Colonic mucosa (tissue), 4 donors: ENCODE results near the gene STAG3. TPM values are rescaled to one million over a fixed set of nuclear protein-coding genes. Genes with fewer than 3 reads are reported as not detected.
"Not testable (repeated sequence)": the region's sequence is repeated elsewhere in the genome, so short reads cannot be mapped to it uniquely, and the experiment has no call there.

Experiments
- DNase-seq: peaks from one replicate; pipeline ENCODE4 v3.0.0-alpha.2; 2020
- H3K27ac ChIP-seq: fragments of 200-600 bp; one replicate; pipeline ENCODE4 v1.8.0; 2021
- H3K27me3 ChIP-seq: fragments of 200-600 bp; one replicate; pipeline ENCODE4 v1.8.0; 2021
- H3K36me3 ChIP-seq: fragments of 200-600 bp; one replicate; pipeline ENCODE4 v1.8.0; 2021
- H3K4me1 ChIP-seq: fragments of 200-600 bp; one replicate; pipeline ENCODE4 v1.8.0; 2021; ENCODE audit warnings: mild to moderate bottlenecking
- H3K4me3 ChIP-seq: fragments of 200-600 bp; one replicate; pipeline ENCODE4 v1.8.0; 2021
- H3K9ac ChIP-seq, 2 donors: one replicate each; pipeline ENCODE4 v1.7.0; 2013; ENCODE audit warnings: control low read depth in 2 of 2, low read depth in 2 of 2, low read length in 2 of 2
- H3K9me3 ChIP-seq: fragments of 200-600 bp; one replicate; pipeline ENCODE4 v1.8.0; 2021
- intact Hi-C: fragments of 100-400 bp; cut with DNase I; formaldehyde crosslinking; loops from one replicate; pipeline ENCODE4 v1.14.1; 2022
- total RNA-seq, 2 donors: library from RNA; stranded (reverse); fragmentation: NEBNext Ultra II Directional in 1 of 2; extraction: Animal tissue kit (Norgen Biotek cat#: 25700) in 1 of 2; gene quantifications; one replicate each; pipeline ENCODE4 v1.2.1, GENCODE V29; 2021
- TF ChIP-seq, protein P1 (sequence below): fragments of 200-600 bp; IDR thresholded peaks from one replicate; pipeline ENCODE4 v1.8.0; 2022; ENCODE audit warnings: antibody characterized with exemption, mild to moderate bottlenecking
- donor health status: healthy.
- donor health status: DM: no; HTN: no; CAD: no.
- donor health status: DM: no; HTN: no; CAD: no.

STAG3 gene
- total RNA-seq, 2 donors from 2014 or later: 1.4 to 3.8 TPM

DNA sequence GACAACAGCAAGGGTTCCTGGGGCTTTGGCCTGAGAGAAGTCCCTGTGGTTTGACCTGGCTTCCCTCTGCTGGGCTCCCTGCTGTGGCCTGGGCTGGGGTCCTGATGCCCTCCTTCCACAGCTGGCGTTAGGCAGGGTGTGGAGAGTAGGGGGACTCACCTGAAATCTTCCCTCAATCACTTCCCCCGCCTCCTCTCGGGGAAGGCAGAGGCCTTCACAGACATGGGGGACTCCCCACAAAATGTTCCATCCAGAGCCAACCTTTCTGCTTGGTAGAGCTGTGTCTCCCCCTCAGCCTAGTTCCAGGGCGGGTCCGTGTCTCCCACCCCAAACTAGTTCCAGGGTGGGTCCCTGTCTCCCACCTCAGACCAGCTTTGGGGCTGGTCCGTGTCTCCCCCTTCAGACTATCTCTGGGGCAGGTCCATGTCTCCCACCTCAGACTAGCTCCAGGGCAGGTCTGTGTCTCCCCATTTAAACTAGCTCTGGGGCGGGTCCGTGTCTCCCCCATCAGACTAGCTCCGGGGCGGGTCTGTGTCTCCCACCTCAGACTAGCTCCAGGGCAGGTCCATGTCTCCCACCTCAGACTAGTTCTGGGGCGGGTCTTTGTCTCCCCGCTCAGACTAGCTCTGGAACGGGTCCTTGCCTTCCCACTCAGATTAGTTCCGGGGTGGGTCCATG lies 44.2 kb downstream of the STAG3 start:
- peak overlapping the region in 1 of 2 donors; percentile 56 for H3K9ac ChIP-seq
- no peak for DNase-seq
- H3K27me3 ChIP-seq: no peaks in the 10 kb centered on the region
- H3K4me3 ChIP-seq: no peak overlapping the region
- TF ChIP-seq, protein P1, sequence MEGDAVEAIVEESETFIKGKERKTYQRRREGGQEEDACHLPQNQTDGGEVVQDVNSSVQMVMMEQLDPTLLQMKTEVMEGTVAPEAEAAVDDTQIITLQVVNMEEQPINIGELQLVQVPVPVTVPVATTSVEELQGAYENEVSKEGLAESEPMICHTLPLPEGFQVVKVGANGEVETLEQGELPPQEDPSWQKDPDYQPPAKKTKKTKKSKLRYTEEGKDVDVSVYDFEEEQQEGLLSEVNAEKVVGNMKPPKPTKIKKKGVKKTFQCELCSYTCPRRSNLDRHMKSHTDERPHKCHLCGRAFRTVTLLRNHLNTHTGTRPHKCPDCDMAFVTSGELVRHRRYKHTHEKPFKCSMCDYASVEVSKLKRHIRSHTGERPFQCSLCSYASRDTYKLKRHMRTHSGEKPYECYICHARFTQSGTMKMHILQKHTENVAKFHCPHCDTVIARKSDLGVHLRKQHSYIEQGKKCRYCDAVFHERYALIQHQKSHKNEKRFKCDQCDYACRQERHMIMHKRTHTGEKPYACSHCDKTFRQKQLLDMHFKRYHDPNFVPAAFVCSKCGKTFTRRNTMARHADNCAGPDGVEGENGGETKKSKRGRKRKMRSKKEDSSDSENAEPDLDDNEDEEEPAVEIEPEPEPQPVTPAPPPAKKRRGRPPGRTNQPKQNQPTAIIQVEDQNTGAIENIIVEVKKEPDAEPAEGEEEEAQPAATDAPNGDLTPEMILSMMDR: no peak
- peak overlapping the region; percentile 28 for H3K27ac ChIP-seq
- H3K36me3 ChIP-seq: no peaks in the 10 kb centered on the region
- no peaks in the 10 kb centered on the region for H3K4me1 ChIP-seq
- intact Hi-C loops: no loop called here
- H3K9me3 ChIP-seq: no peaks in the 10 kb centered on the region

DNA sequence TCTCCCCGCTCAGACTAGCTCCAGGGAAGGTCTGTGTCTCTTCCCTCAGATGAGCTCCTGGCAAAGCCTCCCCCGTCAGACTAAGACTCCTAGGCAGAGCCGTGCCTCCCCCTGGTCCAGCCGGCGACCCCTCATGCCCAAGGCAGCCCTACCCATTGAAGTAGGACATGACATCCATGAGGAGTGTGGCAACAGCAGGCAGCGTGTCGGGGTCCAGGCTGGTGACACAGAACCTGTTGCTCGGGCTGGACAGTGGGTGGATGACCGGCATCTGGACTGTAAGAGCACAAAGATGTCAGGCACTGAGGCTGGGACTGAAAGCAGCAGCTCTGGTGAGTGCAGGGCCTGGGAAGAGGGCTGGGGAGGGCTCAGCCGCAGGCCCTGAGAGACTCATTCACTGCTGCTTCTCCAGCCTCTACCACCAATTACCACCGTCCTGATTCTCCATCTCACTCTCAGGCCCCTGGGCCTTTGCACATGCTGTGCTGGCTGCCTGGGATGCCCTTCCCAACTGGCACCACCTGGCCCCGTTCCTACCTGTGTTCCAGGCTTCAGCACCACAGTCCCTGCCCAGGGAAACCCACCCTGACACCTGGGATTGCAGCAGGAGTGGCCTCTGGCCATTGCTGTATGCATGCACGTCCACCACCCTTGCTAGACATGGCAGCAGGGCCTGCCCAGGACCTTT lies 44.9 kb downstream of the STAG3 start:
- Histone ChIP-seq H3K27ac (no peak overlapping the region), H3K36me3 (no peaks in the 10 kb centered on the region), H3K27me3 (no peaks in the 10 kb centered on the region), H3K9ac (no peak overlapping the region), H3K4me3 (no peak overlapping the region), H3K9me3 (no peaks in the 10 kb centered on the region), H3K4me1 (no peaks in the 10 kb centered on the region)
- intact Hi-C loops: no loop called here
- no peak for DNase-seq
- TF ChIP-seq, protein P1: no peak

DNA sequence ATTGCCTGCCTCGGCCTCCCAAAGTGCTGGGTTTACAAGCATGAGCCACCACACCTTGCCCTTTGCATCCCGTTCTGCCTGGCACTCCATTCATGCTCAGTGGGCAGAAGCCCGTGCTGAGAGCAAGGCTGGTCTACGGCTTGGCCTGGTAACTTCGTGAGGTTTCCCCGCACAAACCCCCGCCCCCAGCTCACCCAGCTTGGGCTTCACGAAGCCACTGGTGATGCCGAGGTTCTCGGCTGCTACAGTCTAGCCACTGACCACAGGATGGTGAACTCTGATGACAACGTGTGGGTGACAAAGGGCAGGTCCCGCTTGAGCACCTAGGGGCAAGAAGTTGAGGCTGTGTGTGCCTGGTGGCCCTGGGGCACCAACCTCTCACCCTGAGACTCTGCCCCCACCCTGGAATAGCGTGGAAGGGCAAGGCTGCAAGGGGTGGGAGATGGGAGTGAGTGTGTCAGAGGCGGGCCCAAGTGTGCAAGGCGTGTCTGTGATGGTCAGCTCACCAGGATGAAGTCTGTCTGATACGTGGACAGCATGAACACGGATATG lies 45.7 kb downstream of the STAG3 start:
- H3K27me3 ChIP-seq, H3K4me3 ChIP-seq, H3K4me1 ChIP-seq, H3K9ac ChIP-seq, H3K36me3 ChIP-seq, H3K9me3 ChIP-seq, intact Hi-C loops, DNase-seq, H3K27ac ChIP-seq: not testable (repeated sequence)

DNA sequence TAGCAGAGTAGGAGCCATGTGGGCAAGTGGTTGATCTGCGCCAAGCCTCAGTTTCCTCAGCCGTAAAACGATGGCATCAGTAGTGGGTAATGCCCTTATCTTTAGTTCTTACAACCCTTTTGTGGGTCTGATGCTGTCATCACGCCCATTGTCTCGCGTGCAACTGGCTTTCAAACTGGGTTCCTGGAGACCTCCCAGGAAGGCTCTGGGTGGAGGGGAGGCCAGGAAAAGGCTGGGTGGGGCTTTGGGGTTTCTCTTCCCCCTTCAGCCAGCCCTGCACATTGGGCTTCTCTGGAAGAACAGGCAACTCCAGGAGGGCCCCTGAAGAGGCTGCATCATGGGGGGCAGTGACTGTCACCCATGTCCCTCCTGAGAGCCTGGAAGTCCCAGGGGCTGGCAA lies 47.2 kb downstream of the STAG3 start:
- H3K9me3 ChIP-seq, H3K9ac ChIP-seq, H3K27me3 ChIP-seq, H3K4me1 ChIP-seq, H3K27ac ChIP-seq, DNase-seq, intact Hi-C loops, H3K36me3 ChIP-seq, H3K4me3 ChIP-seq: not testable (repeated sequence)

DNA sequence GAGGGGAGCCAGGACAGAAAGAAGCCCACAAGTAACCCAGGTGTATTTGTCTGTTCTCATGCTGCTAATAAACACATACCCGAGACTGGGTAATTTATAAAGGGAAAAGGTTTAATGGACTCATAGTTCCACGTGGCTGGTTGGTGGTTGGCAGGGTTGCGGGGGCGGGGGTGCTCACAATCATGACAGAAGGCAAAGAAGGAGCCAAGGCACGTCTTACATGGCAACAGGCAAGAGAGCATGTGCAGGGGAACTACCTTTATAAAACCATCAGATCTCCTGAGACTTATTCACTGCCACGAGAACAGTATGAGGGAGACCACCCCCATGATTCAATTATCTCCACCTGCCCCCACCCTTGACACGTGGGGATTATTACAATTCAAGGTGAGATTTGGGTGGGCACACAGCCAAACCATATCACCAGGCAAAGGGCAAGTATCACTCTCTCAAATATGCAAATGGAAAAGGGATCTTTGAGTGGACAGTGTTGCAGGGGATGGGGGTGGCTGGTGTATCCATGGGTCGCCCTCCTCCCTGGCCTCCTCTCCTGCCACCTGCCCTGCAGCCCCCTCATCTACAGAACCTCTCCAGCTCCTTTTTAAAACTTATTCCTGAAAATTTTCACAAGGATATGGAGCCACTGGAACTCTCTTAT lies 57.1 kb downstream of the STAG3 start:
- H3K9me3 ChIP-seq, H3K27ac ChIP-seq, H3K36me3 ChIP-seq, DNase-seq, H3K9ac ChIP-seq, H3K27me3 ChIP-seq, intact Hi-C loops, H3K4me1 ChIP-seq, H3K4me3 ChIP-seq: not testable (repeated sequence)

DNA sequence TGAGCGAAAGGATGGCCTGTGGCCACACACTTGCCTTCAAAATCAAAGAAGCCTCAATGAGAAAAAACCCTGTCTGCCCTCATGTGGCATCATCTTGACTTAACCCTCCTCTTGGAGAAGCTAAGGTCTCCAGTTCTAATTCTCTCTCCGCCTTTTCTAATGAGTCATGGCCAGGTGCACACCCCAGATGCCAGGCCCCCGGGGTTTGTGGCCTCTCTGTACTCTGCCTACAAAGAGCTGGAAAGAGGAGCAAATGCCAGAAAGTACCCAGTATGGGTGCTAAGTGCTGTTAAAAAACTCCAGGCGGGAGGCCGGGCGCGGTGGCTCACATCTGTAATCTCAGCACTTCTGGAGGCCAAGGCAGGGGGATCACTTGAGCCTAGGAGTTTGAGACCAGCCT lies 62.3 kb downstream of the STAG3 start:
- DNase-seq, intact Hi-C loops, H3K27ac ChIP-seq, H3K4me1 ChIP-seq, H3K36me3 ChIP-seq, H3K4me3 ChIP-seq, H3K27me3 ChIP-seq, H3K9ac ChIP-seq, H3K9me3 ChIP-seq: not testable (repeated sequence)

DNA sequence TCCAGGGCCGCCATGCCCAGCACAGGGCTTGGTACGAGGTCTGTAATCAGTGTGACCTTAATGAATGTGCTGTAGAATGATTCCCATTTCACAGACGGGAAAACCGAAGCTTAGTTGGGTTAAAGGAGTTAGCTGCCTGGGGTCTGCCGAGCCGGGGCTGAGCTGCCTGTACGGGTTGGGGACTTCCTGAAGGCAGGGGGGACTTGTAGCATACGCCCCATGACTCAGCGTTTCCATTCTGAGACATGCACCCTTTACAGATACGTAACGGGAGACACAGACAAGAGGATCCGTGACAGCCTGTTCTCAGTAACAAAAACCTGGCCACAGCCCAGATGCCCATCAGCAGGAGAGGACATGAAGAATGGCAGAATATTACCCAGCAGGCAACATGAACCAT lies 65.7 kb downstream of the STAG3 start:
- H3K4me3 ChIP-seq: not testable (repeated sequence)

DNA sequence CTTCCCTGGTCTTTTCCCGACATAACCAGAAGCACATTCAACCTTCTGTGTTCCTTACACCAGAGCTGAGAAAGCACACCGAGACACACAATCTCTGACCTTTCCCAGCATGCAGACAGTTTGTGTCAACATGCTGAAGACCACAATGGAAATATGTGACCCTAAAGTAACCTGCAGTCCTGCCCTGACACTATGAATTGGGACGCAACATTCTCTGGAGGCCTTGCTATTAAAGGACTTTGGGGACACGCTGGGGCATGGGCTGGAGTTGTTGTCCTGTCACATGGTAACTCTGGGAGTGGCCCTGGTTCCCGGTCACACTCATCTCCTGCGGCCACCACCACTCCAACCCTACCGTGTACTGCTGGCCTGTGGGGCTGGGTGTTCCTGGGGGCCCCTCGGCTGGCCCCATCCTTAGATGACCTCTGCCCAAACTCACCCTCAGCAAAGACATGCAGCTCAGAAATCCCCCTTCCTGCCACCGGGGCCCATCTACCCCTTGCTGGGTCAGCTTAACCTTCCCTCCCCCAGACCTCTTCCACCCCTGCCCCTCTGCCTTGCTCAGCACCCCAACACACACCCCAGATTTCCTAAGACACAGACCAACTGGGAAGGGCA lies 67.4 kb downstream of the STAG3 start:
- H3K4me1 ChIP-seq, intact Hi-C loops, H3K36me3 ChIP-seq, DNase-seq, H3K27ac ChIP-seq, H3K9ac ChIP-seq, H3K9me3 ChIP-seq, H3K4me3 ChIP-seq, H3K27me3 ChIP-seq: not testable (repeated sequence)

More for the DNA sequence above, 65.7 kb downstream of the STAG3 start:
- H3K36me3 ChIP-seq, H3K4me1 ChIP-seq, H3K27me3 ChIP-seq, intact Hi-C loops, DNase-seq, H3K9ac ChIP-seq, H3K9me3 ChIP-seq, H3K27ac ChIP-seq: not testable (repeated sequence)

DNA sequence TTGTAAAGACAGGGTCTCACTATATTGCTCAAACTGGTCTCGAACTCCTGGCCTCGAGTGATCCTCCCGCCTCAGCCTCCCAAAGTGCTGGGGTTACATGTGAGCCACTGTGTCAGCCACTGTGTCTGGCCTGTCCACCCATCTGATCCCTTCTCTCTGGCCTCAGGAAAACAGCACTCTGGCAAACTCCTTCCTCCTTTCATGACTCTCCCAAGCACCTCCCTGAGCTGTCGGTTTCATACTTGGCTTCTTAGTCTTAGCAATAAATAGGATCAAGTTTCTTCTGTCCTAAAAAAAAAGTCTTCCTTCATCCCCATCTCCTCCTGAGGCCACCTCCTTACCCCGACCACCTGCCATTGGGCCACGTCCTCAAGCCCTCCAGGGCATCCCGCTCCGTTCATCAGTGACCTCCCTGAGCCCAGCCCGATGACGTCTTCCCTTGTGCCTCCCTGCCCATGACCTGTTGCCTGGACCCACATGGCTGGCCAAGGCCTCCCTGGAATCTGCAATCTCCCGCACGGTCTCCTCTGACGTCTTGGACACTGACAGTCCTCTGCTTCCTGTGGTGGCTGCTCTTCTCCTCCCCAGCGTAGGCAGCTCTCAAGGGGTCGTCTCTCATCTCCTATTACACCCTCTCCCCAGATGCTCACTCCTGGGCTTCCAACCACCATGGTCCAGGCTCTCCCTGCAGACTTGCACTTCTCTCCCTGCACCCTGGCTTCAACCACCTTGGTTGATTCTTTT lies 68.6 kb downstream of the STAG3 start:
- H3K4me1 ChIP-seq, H3K36me3 ChIP-seq, intact Hi-C loops, H3K9ac ChIP-seq, DNase-seq, H3K27ac ChIP-seq, H3K27me3 ChIP-seq, H3K9me3 ChIP-seq, H3K4me3 ChIP-seq: not testable (repeated sequence)

DNA sequence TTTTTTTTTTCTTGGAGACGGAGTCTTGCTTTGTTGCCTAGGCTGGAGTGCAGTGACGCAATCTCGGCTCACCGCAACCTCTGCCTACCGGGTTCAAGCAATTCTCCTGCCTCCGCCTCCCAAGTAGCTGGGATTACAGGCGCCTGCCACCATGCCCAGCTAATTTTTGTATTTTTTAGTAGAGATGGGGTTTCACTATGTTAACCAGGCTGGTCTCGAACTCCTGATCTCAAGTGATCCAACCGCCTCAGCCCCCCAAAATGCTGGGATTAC lies 69.1 kb downstream of the STAG3 start:
- H3K4me1 ChIP-seq, H3K27ac ChIP-seq, H3K9ac ChIP-seq, intact Hi-C loops, H3K27me3 ChIP-seq, H3K36me3 ChIP-seq, H3K4me3 ChIP-seq, DNase-seq, H3K9me3 ChIP-seq: not testable (repeated sequence)
